ENCODE data around the gene LATS2.

LATS2 gene

DNA sequence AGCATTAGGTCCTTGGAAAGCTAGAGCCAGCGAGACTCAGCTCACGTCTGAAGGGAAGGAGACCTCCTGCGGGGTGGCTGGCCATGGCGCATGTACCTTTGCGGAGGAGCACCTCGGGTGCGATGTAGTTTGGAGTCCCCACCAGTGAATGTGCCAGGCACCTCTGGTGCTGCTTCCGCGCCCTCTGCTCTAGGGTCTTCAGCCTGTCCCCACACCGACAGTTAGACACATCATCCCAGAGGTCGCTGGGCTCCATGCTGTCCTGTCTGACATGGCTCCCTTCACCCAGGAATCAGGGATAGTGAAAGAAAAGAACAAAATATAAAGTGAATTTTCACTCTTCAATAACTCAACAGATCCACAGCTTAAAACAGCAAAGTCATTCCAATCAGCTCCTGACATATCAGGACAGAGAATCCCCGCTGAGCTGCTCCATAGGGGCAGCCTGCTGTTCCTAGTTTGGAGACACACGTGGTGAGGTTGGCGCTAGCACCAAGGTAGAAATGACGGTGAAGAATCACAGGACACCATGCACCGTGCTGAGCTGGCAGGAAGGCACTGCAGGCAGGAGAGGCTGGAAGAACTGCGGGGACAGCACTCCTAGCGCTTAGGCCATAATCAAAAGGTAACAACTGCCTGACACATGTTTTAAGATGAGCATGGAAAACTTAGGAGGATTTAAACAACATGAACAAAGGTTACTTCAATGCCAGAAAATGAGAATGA, 79.9 kb downstream of the LATS2 start:
- H3K9me3 ChIP-seq (ENCODE audit: control insufficient read depth, insufficient read depth, low read depth, low read length), result no peaks in the 10 kb centered on the region
- POLR2A ChIA-PET, result no interaction called here
- H3K27ac ChIP-seq (ENCODE audit: extremely low read depth, low read depth, low read length), result no peak overlapping the region
- peak; percentile 82 for TF ChIP-seq ZIC2 (tag by site-specific recombination; IDR thresholded peaks at IDR 0.05)
- no peak for TF ChIP-seq ZNF791 (tag by site-specific recombination; IDR thresholded peaks at IDR 0.05)
- TF ChIP-seq ZSCAN5A (tag by site-specific recombination; IDR thresholded peaks at IDR 0.05), result no peak
- H3K36me3 ChIP-seq (ENCODE audit: control insufficient read depth in 2 of 2, insufficient read depth in 1 of 2, low read length in 2 of 2), result peaks cover 0 to 42% of the 10 kb centered on the region in 2 experiments; a peak in 2 of 3 replicates
- H3K4me3 ChIP-seq (ENCODE audit: low read depth, low read length), result no peak overlapping the region
- no peaks in the 10 kb centered on the region for H3K4me1 ChIP-seq (ENCODE audit: control insufficient read depth, insufficient read depth, low read length)
- CTCF ChIA-PET, result no interaction called here

GRCh38 chr13:20980899-20981298, 80.5 kb downstream of the LATS2 start:
- H3K36me3 ChIP-seq (ENCODE audit: control insufficient read depth in 2 of 2, insufficient read depth in 1 of 2, low read length in 2 of 2), result peaks cover 0 to 44% of the 10 kb centered on the region in 2 experiments; a peak in 2 of 3 replicates
- CTCF ChIA-PET, result no interaction called here
- no peak for TF ChIP-seq ZNF416 (tag by site-specific recombination; IDR thresholded peaks at IDR 0.05)
- TF ChIP-seq ZNF585B (tag by site-specific recombination; IDR thresholded peaks at IDR 0.05), result no peak
- no peak for TF ChIP-seq ZNF37A (tag by site-specific recombination; IDR thresholded peaks at IDR 0.05)
- TF ChIP-seq ZNF571 (tag by site-specific recombination; IDR thresholded peaks at IDR 0.05), result no peak
- no peak for TF ChIP-seq ZNF561 (tag by site-specific recombination; IDR thresholded peaks at IDR 0.05; ENCODE audit: borderline replicate concordance)
- TF ChIP-seq ZNF112 (tag by site-specific recombination; IDR thresholded peaks at IDR 0.05), result no peak
- no peak for TF ChIP-seq ZBTB48 (tag by site-specific recombination; IDR thresholded peaks at IDR 0.05)
- no peak for TF ChIP-seq ZNF239 (tag by site-specific recombination; IDR thresholded peaks at IDR 0.05)
- TF ChIP-seq ZNF488 (tag by site-specific recombination; IDR thresholded peaks at IDR 0.05), result no peak
- no peak for TF ChIP-seq ZNF2 (tag by site-specific recombination; IDR thresholded peaks at IDR 0.05)
- no peak overlapping the region for H3K27ac ChIP-seq (ENCODE audit: extremely low read depth, low read depth, low read length)
- H3K9me3 ChIP-seq (ENCODE audit: control insufficient read depth, insufficient read depth, low read depth, low read length), result no peaks in the 10 kb centered on the region
- no peaks in the 10 kb centered on the region for H3K4me1 ChIP-seq (ENCODE audit: control insufficient read depth, insufficient read depth, low read length)
- no peak overlapping the region for H3K4me3 ChIP-seq (ENCODE audit: low read depth, low read length)
- POLR2A ChIA-PET, result interaction anchor here (0.6 kb wide), 1 partner anchor 200 kb away, joined by 5 read pairs; no protein-coding TSS in a partner anchor

DNA sequence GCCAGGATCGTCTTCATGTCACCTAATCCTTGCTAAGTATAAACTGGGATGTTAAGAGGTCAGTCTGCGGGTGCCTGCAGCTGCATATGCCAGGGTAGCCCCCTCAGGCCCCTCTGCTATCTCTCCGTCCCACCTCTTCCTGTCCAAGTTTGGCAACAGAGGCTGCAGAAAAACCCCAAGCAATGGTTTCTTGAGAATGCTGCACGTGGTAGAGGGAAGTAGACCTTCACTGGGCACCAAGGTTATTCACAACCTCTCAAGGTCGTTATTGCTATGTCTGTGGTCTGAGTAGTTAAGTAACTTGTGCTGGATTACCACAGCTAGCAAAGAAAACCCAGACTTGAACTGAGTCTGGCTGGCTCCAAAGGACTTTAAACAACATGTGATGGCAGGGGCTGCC, 81.0 kb downstream of the LATS2 start:
- POLR2A ChIA-PET, result interaction anchor here (0.6 kb wide), 1 partner anchor 200 kb away, joined by 5 read pairs; no protein-coding TSS in a partner anchor
- no peak for TF ChIP-seq ZNF843 (tag by site-specific recombination; IDR thresholded peaks at IDR 0.05)
- no peak for TF ChIP-seq OVOL3 (tag by site-specific recombination; IDR thresholded peaks at IDR 0.05)
- TF ChIP-seq ZNF16 (tag by site-specific recombination; IDR thresholded peaks at IDR 0.05; ENCODE audit: low read depth), result no peak

DNA sequence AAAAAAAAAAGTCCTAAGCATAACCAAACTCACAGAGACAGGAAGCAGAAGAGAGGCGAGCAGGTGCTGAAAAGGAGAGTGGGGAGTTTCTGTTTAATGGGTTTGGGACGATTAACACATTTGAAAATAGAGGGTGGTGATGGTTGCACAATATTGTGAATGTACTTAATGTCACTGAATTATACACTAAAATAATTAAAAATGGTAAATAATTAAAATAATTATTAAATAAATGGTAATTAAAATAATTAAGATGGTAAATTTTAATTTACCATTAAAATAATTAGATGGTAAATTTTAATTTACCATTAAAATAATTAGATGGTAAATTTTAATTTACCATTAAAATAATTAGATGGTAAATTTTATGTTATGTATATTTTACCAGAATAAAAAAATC, 84.0 kb downstream of the LATS2 start:
- H3K4me1 ChIP-seq (ENCODE audit: control insufficient read depth, insufficient read depth, low read length), result no peaks in the 10 kb centered on the region
- ChIA-PET CTCF (interaction anchor here (0.7 kb wide), 1 partner anchor 17 kb away, joined by 6 read pairs; no protein-coding TSS in a partner anchor), POLR2A (no interaction called here)
- no peak overlapping the region for H3K4me3 ChIP-seq (ENCODE audit: low read depth, low read length)
- TF ChIP-seq ZBTB20 (tag by site-specific recombination; IDR thresholded peaks at IDR 0.05), result no peak
- no peak for TF ChIP-seq ZNF670 (tag by site-specific recombination; IDR thresholded peaks at IDR 0.05; ENCODE audit: low read depth)
- no peak for TF ChIP-seq ZNF133 (tag by site-specific recombination; IDR thresholded peaks at IDR 0.05)
- TF ChIP-seq GLIS1 (tag by site-specific recombination; IDR thresholded peaks at IDR 0.05), result no peak
- TF ChIP-seq ZNF792 (tag by site-specific recombination; IDR thresholded peaks at IDR 0.05), result no peak
- no peak for TF ChIP-seq ZNF561 (tag by site-specific recombination; IDR thresholded peaks at IDR 0.05; ENCODE audit: borderline replicate concordance)
- H3K9me3 ChIP-seq (ENCODE audit: control insufficient read depth, insufficient read depth, low read depth, low read length), result no peaks in the 10 kb centered on the region
- H3K27ac ChIP-seq (ENCODE audit: extremely low read depth, low read depth, low read length), result no peak overlapping the region
- peaks cover 0 to 57% of the 10 kb centered on the region in 2 experiments; a peak in 2 of 3 replicates for H3K36me3 ChIP-seq (ENCODE audit: control insufficient read depth in 2 of 2, insufficient read depth in 1 of 2, low read length in 2 of 2)

More for the DNA sequence above, 81.0 kb downstream of the LATS2 start:
- Histone ChIP-seq H3K36me3 (ENCODE audit: control insufficient read depth in 2 of 2, insufficient read depth in 1 of 2, low read length in 2 of 2) (peaks cover 0 to 45% of the 10 kb centered on the region in 2 experiments; a peak in 2 of 3 replicates), H3K27ac (ENCODE audit: extremely low read depth, low read depth, low read length) (no peak overlapping the region), H3K4me1 (ENCODE audit: control insufficient read depth, insufficient read depth, low read length) (no peaks in the 10 kb centered on the region), H3K4me3 (ENCODE audit: low read depth, low read length) (no peak overlapping the region), H3K9me3 (ENCODE audit: control insufficient read depth, insufficient read depth, low read depth, low read length) (no peaks in the 10 kb centered on the region)
- CTCF ChIA-PET, result interaction anchor here (0.6 kb wide), 1 partner anchor 9 kb away, joined by 4 read pairs; no protein-coding TSS in a partner anchor

Data from HEK293 (cell line).